BLaER1 (cell line): Measurements from ENCODE around the gene CKMT2.
A peak's percentile ranks its signal among the peaks of the same experiment; 100 is the strongest.

ENCODE experiments used
- H3K27ac ChIP-seq: shearing (Covaris generic); formaldehyde crosslinking; 2 replicates; pipeline ENCODE4 v1.8.1; 2022
- H3K27me3 ChIP-seq: shearing (Covaris generic); formaldehyde crosslinking; 2 replicates; pipeline ENCODE4 v1.8.1; 2022
- H3K36me3 ChIP-seq: shearing (Covaris generic); formaldehyde crosslinking; 2 replicates; pipeline ENCODE4 v1.8.1; 2022
- H3K4me1 ChIP-seq: shearing (Covaris generic); formaldehyde crosslinking; 2 replicates; pipeline ENCODE4 v1.8.1; 2022
- H3K4me2 ChIP-seq: shearing (Covaris generic); formaldehyde crosslinking; 2 replicates; pipeline ENCODE4 v1.8.1; 2022
- H3K4me3 ChIP-seq: shearing (Covaris generic); formaldehyde crosslinking; 2 replicates; pipeline ENCODE4 v1.8.1; 2022
- H3K9ac ChIP-seq: shearing (Covaris generic); formaldehyde crosslinking; 2 replicates; pipeline ENCODE4 v1.8.1; 2022
- H3K9me3 ChIP-seq: shearing (Covaris generic); formaldehyde crosslinking; 2 replicates; pipeline ENCODE4 v1.8.1; 2022
- H4K20me1 ChIP-seq: shearing (Covaris generic); formaldehyde crosslinking; 2 replicates; pipeline ENCODE4 v1.8.1; 2022
- Cebpa-rat ChIP-seq: shearing (Covaris generic); IDR thresholded peaks from 2 replicates; pipeline ENCODE4 v1.8.1; 2022

The CKMT2 gene

DNA sequence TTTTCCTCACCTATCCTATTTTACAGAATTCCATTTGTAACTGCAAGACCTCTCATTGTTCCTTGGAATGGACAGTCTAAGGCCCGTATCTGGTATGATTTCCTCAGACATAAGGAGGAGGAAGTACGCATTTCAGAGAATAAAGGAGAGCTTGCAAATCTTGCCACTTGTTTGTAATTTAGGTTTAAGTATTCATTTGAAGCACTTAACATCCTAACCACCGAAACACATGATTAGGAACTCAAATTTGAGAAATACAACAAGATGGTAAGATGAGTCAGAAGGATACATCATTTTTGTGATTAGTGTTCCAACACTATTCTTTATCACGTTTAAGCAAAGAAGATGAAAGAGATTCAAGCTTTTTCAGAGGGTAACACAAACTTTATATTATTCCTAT, 64.4 kb downstream of the CKMT2 start:
- peaks cover 24% of the 10 kb centered on the region for H3K9me3 ChIP-seq
- H3K36me3 ChIP-seq: peaks cover 20% of the 10 kb centered on the region
- H4K20me1 ChIP-seq: no peaks in the 10 kb centered on the region
- H3K27me3 ChIP-seq: no peaks in the 10 kb centered on the region
- no peak overlapping the region for H3K27ac ChIP-seq
- no peak overlapping the region for H3K4me3 ChIP-seq
- no peak overlapping the region for H3K9ac ChIP-seq
- peaks cover 19% of the 10 kb centered on the region for H3K4me1 ChIP-seq
- no peak overlapping the region for H3K4me2 ChIP-seq
- no peak for TF ChIP-seq Cebpa-rat

GRCh38 chr5:81300921-81301270, 67.8 kb downstream of the CKMT2 start:
- no peaks in the 10 kb centered on the region for H4K20me1 ChIP-seq
- peaks cover 21% of the 10 kb centered on the region for H3K4me1 ChIP-seq
- peaks cover 11% of the 10 kb centered on the region for H3K36me3 ChIP-seq
- peak overlapping the region; percentile 95 for H3K27ac ChIP-seq
- peak overlapping the region; percentile 95 for H3K9ac ChIP-seq
- H3K27me3 ChIP-seq: no peaks in the 10 kb centered on the region
- no peak for TF ChIP-seq Cebpa-rat
- H3K4me2 ChIP-seq: peak overlapping the region; percentile 96
- peak overlapping the region; percentile 93 for H3K4me3 ChIP-seq
- H3K9me3 ChIP-seq: no peaks in the 10 kb centered on the region

GRCh38 chr5:81301271-81302015, 68.3 kb downstream of the CKMT2 start, which contains the start of gene ZCCHC9:
ZCCHC9 (plus strand) TSS chr5:81301587; CDS start chr5:81304758, 3,171 bp downstream.
- Histone ChIP-seq H3K4me2 (peak within 1 kb of the TSS; percentile 96), H3K9me3 (no peaks in the 10 kb centered on the region), H3K27me3 (no peaks in the 10 kb centered on the region), H3K27ac (peak within 1 kb of the TSS; percentile 95), H3K4me3 (peak within 1 kb of the TSS; percentile 93), H3K4me1 (peaks cover 21% of the 10 kb centered on the region), H4K20me1 (no peaks in the 10 kb centered on the region), H3K36me3 (peaks cover 11% of the 10 kb centered on the region), H3K9ac (peak within 1 kb of the TSS; percentile 95)
- TF ChIP-seq Cebpa-rat: no peak

GRCh38 chr5:81302596-81302995, 69.5 kb downstream of the CKMT2 start:
- Histone ChIP-seq H3K4me1 (peaks cover 21% of the 10 kb centered on the region), H3K9ac (peak overlapping the region; percentile 95; the same call in 1 of the 2 replicates), H4K20me1 (no peaks in the 10 kb centered on the region), H3K27ac (no peak overlapping the region), H3K27me3 (no peaks in the 10 kb centered on the region), H3K4me3 (peak overlapping the region; percentile 93; the same call in 1 of the 2 replicates), H3K9me3 (no peaks in the 10 kb centered on the region), H3K36me3 (peaks cover 11% of the 10 kb centered on the region), H3K4me2 (peak overlapping the region; percentile 89)
- no peak for TF ChIP-seq Cebpa-rat

- TF ChIP-seq Cebpa-rat: no peak
- Histone ChIP-seq H3K27ac (no peak overlapping the region), H3K9ac (no peak overlapping the region), H3K4me1 (peaks cover 21% of the 10 kb centered on the region), H3K9me3 (no peaks in the 10 kb centered on the region), H3K4me2 (no peak overlapping the region), H4K20me1 (no peaks in the 10 kb centered on the region), H3K27me3 (no peaks in the 10 kb centered on the region), H3K36me3 (peaks cover 11% of the 10 kb centered on the region), H3K4me3 (no peak overlapping the region)
Observed at GRCh38 chr5:81303563-81303962, 70.4 kb downstream of the CKMT2 start.

- no peak overlapping the region for H3K4me2 ChIP-seq
- no peaks in the 10 kb centered on the region for H3K9me3 ChIP-seq
- no peak overlapping the region for H3K9ac ChIP-seq
- no peak overlapping the region for H3K4me3 ChIP-seq
- H4K20me1 ChIP-seq: no peaks in the 10 kb centered on the region
- no peak overlapping the region for H3K27ac ChIP-seq
- H3K36me3 ChIP-seq: peaks cover 26% of the 10 kb centered on the region
- peaks cover 10% of the 10 kb centered on the region for H3K4me1 ChIP-seq
- TF ChIP-seq Cebpa-rat: no peak
- no peaks in the 10 kb centered on the region for H3K27me3 ChIP-seq
Observed at GRCh38 chr5:81305785-81306184, 72.7 kb downstream of the CKMT2 start.

DNA sequence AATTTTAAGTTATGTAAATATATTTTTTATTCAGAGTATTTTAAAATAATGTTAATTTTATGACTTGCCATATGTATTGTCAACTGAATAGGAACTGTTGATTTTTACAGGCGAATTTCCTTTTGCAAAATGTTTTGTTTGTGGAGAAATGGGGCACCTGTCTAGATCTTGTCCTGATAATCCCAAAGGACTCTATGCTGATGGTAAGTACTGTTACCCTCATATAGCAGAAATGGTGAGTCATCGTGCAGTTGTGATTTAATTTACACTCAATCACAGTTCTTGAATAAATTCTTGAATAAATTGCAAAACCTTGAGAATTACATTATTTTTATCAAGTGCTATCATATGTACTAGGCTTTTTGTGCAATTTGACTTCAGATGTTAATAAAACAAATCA, 75.7 kb downstream of the CKMT2 start:
- Histone ChIP-seq H4K20me1 (no peaks in the 10 kb centered on the region), H3K27ac (no peak overlapping the region), H3K4me2 (no peak overlapping the region), H3K9me3 (no peaks in the 10 kb centered on the region), H3K36me3 (peaks cover 42% of the 10 kb centered on the region), H3K4me3 (no peak overlapping the region), H3K27me3 (no peaks in the 10 kb centered on the region), H3K9ac (no peak overlapping the region), H3K4me1 (no peaks in the 10 kb centered on the region)
- TF ChIP-seq Cebpa-rat: no peak

GRCh38 chr5:81310402-81311063, 77.4 kb downstream of the CKMT2 start:
- Histone ChIP-seq H3K27ac (no peak overlapping the region), H3K9ac (no peak overlapping the region), H3K9me3 (no peaks in the 10 kb centered on the region), H3K36me3 (peaks cover 36% of the 10 kb centered on the region), H4K20me1 (no peaks in the 10 kb centered on the region), H3K4me1 (no peaks in the 10 kb centered on the region), H3K4me2 (no peak overlapping the region), H3K4me3 (no peak overlapping the region), H3K27me3 (no peaks in the 10 kb centered on the region)
- TF ChIP-seq Cebpa-rat: no peak

- Histone ChIP-seq H3K4me3 (no peak overlapping the region), H4K20me1 (no peaks in the 10 kb centered on the region), H3K9ac (no peak overlapping the region), H3K4me1 (no peaks in the 10 kb centered on the region), H3K27me3 (no peaks in the 10 kb centered on the region), H3K27ac (no peak overlapping the region), H3K36me3 (peaks cover 35% of the 10 kb centered on the region), H3K4me2 (no peak overlapping the region), H3K9me3 (no peaks in the 10 kb centered on the region)
- no peak for TF ChIP-seq Cebpa-rat
Observed at GRCh38 chr5:81313278-81313677, 80.2 kb downstream of the CKMT2 start.

DNA sequence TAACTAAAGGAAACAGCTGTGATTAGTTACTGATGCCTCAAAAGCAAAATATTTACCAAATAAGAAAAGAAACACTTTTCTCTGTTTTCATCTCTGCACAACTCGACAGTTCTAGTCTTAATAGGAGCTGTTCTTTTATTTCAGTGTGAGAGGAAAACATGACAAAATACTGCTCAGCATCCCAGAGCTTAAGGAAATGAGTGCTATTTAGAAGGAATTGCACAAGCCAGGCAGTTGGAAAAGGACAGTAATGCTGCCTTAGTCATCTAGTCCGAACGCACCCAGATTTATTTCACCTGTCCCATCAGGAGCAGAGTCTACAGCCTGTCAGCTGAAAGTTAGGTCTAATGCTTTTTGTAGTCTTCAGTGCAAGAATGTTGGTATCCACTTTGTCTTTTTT, 80.6 kb downstream of the CKMT2 start:
- no peak overlapping the region for H3K9ac ChIP-seq
- H3K4me2 ChIP-seq: no peak overlapping the region
- no peaks in the 10 kb centered on the region for H3K27me3 ChIP-seq
- H3K36me3 ChIP-seq: peaks cover 35% of the 10 kb centered on the region
- no peaks in the 10 kb centered on the region for H3K9me3 ChIP-seq
- no peaks in the 10 kb centered on the region for H3K4me1 ChIP-seq
- no peak overlapping the region for H3K27ac ChIP-seq
- no peak overlapping the region for H3K4me3 ChIP-seq
- no peaks in the 10 kb centered on the region for H4K20me1 ChIP-seq
- no peak for TF ChIP-seq Cebpa-rat
